PFSK-1 (cell line): ENCODE results near the gene SLC2A10.

ENCODE experiments used
- FOXP2 ChIP-seq: optimal IDR thresholded peaks from 2 replicates; pipeline ENCODE3; 2011; ENCODE audit warnings: borderline replicate concordance, control low read depth, inconsistent platforms; ENCODE audit not compliant: insufficient read depth; ENCODE audit errors: extremely low read length, extremely low read depth
- POLR2AphosphoS5 ChIP-seq: IDR thresholded peaks from 2 replicates; pipeline ENCODE4 v1.6.1; 2012; ENCODE audit warnings: low read depth, mild to moderate bottlenecking, control low read depth, low read length, moderate library complexity
- SIN3A ChIP-seq: IDR thresholded peaks from 2 replicates; pipeline ENCODE4 v1.6.1; 2012; ENCODE audit warnings: mild to moderate bottlenecking, low read length, moderate library complexity, borderline replicate concordance; ENCODE audit not compliant: insufficient read depth
- TAF1 ChIP-seq: IDR thresholded peaks from 2 replicates; pipeline ENCODE4 v1.6.1; 2012; ENCODE audit warnings: low read length, control low read depth, borderline replicate concordance; ENCODE audit not compliant: insufficient read depth
- TF ChIP-seq, protein P1 (sequence below), 2 experiments: IDR thresholded peaks; 2 replicates each; pipeline versions ENCODE4 v1.6.1 to v1.8.0; 2011 to 2012; ENCODE audit warnings: low read depth in 2 of 2, low read length in 2 of 2, control low read depth in 1 of 2, inconsistent platforms in 1 of 2, mild to moderate bottlenecking in 1 of 2, moderate library complexity in 1 of 2; ENCODE audit not compliant: insufficient read depth in 1 of 2

DNA sequence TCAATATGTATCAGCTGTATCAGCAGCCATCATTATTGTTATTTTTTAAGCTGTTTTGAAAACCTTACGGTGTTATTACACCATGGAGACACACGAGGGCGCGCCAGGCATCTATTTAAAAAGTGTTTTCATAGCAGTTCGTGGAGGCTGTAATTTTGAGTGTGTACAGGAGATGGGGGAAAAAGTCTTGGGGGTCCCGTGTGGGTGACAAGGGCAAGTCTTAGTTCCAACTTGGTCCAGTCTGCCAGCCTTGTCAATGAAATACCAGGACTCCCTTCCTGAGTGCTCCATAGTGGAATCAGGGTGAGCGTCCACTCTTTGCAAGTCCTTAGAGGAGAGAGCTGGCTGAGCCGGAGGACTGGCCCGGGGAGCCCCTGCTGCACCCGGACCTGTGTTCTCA, 43.3 kb downstream of the SLC2A10 start:
- TF ChIP-seq, protein P1, sequence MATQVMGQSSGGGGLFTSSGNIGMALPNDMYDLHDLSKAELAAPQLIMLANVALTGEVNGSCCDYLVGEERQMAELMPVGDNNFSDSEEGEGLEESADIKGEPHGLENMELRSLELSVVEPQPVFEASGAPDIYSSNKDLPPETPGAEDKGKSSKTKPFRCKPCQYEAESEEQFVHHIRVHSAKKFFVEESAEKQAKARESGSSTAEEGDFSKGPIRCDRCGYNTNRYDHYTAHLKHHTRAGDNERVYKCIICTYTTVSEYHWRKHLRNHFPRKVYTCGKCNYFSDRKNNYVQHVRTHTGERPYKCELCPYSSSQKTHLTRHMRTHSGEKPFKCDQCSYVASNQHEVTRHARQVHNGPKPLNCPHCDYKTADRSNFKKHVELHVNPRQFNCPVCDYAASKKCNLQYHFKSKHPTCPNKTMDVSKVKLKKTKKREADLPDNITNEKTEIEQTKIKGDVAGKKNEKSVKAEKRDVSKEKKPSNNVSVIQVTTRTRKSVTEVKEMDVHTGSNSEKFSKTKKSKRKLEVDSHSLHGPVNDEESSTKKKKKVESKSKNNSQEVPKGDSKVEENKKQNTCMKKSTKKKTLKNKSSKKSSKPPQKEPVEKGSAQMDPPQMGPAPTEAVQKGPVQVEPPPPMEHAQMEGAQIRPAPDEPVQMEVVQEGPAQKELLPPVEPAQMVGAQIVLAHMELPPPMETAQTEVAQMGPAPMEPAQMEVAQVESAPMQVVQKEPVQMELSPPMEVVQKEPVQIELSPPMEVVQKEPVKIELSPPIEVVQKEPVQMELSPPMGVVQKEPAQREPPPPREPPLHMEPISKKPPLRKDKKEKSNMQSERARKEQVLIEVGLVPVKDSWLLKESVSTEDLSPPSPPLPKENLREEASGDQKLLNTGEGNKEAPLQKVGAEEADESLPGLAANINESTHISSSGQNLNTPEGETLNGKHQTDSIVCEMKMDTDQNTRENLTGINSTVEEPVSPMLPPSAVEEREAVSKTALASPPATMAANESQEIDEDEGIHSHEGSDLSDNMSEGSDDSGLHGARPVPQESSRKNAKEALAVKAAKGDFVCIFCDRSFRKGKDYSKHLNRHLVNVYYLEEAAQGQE (IDR thresholded peaks at IDR 0.05; ENCODE audit: insufficient read depth in 1 of 2, low read depth in 2 of 2, low read length in 2 of 2) = no peak
- no peak for TF ChIP-seq SIN3A
- TF ChIP-seq TAF1 = no peak
- no peak for TF ChIP-seq POLR2AphosphoS5
- no peak for TF ChIP-seq FOXP2
